HG02763 (cell line): ENCODE results near the gene TEX11.
"Not testable (repeated sequence)": the region's sequence is repeated elsewhere in the genome, so short reads cannot be mapped to it uniquely, and the experiment has no call there.

Experiments
- ATAC-seq: cut with Tn5 transposase; IDR thresholded peaks from one replicate; pipeline ENCODE4 v1.9.1; 2021; ENCODE audit warnings: mild to moderate bottlenecking, moderate library complexity; ENCODE audit not compliant: unreplicated experiment

TEX11 gene

GRCh38 chrX:70762285-70762684 is 146.2 kb downstream of the TEX11 start:
- no peak for ATAC-seq

GRCh38 chrX:70755850-70756249 is 152.7 kb downstream of the TEX11 start:
- ATAC-seq: no peak

GRCh38 chrX:70754169-70754848 is 154.2 kb downstream of the TEX11 start:
- no peak for ATAC-seq

- ATAC-seq: not testable (repeated sequence)
Measured at GRCh38 chrX:70733774-70734173, 174.7 kb downstream of the TEX11 start.

- ATAC-seq: not testable (repeated sequence)
Measured at GRCh38 chrX:70727961-70728360, 180.6 kb downstream of the TEX11 start.

GRCh38 chrX:70720721-70721120 is 187.8 kb downstream of the TEX11 start:
- no peak for ATAC-seq

- not testable (repeated sequence) for ATAC-seq
Measured at GRCh38 chrX:70711336-70711735, 197.2 kb downstream of the TEX11 start.

GRCh38 chrX:70694339-70695122 is 214.0 kb downstream of the TEX11 start:
- ATAC-seq: no peak

- not testable (repeated sequence) for ATAC-seq
Measured at GRCh38 chrX:70679455-70679854, 229.1 kb downstream of the TEX11 start.

GRCh38 chrX:70675284-70675683 is 233.2 kb downstream of the TEX11 start:
- ATAC-seq: no peak

GRCh38 chrX:70672326-70672725 is 236.2 kb downstream of the TEX11 start:
- ATAC-seq: no peak

GRCh38 chrX:70669120-70669519 is 239.4 kb downstream of the TEX11 start:
- ATAC-seq: no peak

GRCh38 chrX:70664726-70665125 is 243.8 kb downstream of the TEX11 start:
- ATAC-seq: no peak

GRCh38 chrX:70661124-70661523 is 247.4 kb downstream of the TEX11 start:
- not testable (repeated sequence) for ATAC-seq

- not testable (repeated sequence) for ATAC-seq
Measured at GRCh38 chrX:70657546-70657945, 251.0 kb downstream of the TEX11 start.

- ATAC-seq: no peak
Measured at GRCh38 chrX:70656304-70656703, 252.2 kb downstream of the TEX11 start.

- ATAC-seq: not testable (repeated sequence)
Measured at GRCh38 chrX:70647910-70648309, 260.6 kb downstream of the TEX11 start.

GRCh38 chrX:70636218-70636617 is 272.3 kb downstream of the TEX11 start:
- no peak for ATAC-seq

- no peak for ATAC-seq
Measured at GRCh38 chrX:70635669-70636068, 272.8 kb downstream of the TEX11 start.

- no peak for ATAC-seq
Measured at GRCh38 chrX:70635227-70635626, 273.3 kb downstream of the TEX11 start.

- ATAC-seq: no peak
Measured at GRCh38 chrX:70621743-70622142, 286.8 kb downstream of the TEX11 start.

GRCh38 chrX:70618467-70618866 is 290.0 kb downstream of the TEX11 start:
- no peak for ATAC-seq
